Renal cortex interstitium (tissue), 11 donors: ENCODE measurements around the gene GAMT. TPM values are rescaled to one million over a fixed set of nuclear protein-coding genes. Genes with fewer than 3 reads are reported as not detected.
A peak's percentile ranks its signal among the peaks of the same experiment; 100 is the strongest.

Source experiments
- DNase-seq, 11 donors: peaks; one replicate each; pipeline ENCODE4 v3.0.0-alpha.2; 2013; ENCODE audit warnings: low read depth in 9 of 11, low spot score in 4 of 11; ENCODE audit errors: extremely low read depth in 1 of 11
- polyA plus RNA-seq, 3 donors: library from polyadenylated mRNA; unstranded; fragments of 120-200 nt; gene quantifications; one replicate each; pipeline ENCODE4 v1.2.1, GENCODE V29; 2013; ENCODE audit not compliant: insufficient read length in 3 of 3

GAMT gene
- polyA plus RNA-seq, 3 donors: 25.6 to 39.6 (median 37.4) TPM

DNA sequence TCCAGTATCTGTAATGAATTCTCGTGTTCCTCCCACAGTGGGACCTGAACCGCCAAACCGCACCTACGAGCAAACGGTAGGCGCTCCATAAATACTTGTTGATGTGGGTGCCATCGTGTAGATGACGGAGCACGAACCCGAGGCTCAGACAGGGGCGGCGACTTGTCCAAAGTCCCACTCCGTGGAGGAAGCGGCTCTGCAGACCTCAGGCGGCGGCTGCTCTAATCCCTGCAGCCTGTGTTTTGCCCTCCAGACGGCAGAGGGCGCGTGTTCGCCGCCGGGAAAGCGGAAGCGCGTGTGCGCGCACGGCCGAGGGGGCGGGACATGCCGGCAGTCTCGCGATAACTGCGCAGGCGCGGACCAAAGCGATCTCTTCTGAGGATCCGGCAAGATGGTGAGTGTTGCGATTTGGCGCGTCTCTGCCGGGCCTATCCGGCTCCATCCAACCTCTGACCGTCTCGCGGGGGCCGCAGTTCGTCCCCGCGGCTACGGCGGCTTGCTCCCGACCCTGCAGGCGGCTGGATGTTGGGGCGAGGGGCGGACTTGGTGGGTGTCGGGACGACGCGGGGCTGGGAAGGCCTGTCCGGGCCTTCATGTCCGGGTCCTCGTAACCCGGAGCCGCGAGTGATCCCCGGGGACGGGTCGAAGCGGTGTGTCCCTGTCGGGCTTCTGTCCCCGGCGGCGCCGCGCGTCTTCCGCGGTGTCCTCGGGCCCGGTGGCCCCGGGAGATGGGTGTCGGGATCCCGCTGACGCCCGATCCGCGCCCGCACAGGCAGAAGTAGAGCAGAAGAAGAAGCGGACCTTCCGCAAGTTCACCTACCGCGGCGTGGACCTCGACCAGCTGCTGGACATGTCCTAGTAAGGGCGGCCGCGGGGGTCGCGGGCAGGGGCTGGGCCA lies 36.9 kb upstream of the GAMT start, which contains the start of gene RPS15:
Gene RPS15 (plus strand): TSS at position 362 of the 898 bp plus-strand sequence. CDS start 30 bp downstream, at position 392.
- peak; percentile 87 to 96 (median 94) for DNase-seq

DNA sequence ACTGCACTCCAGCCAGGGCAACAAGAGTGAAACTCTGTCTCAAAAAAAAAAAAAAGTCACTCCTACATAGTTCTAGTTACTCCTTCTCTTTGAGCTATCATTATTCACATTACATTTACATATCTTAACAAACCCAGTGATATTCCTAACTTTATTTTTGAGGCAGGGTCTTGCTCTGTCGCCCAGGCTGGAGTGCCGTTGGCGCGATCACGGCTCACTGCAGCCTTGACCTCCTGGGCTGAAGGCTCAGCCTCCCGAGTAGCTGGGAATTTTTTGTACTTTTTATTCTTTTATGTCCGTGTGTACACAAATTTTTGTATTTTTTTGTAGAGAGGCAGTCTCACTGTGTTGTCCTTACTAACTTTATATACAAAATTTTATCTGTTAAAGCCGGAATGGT lies 36.3 kb upstream of the GAMT start:
- no peak for DNase-seq

DNA sequence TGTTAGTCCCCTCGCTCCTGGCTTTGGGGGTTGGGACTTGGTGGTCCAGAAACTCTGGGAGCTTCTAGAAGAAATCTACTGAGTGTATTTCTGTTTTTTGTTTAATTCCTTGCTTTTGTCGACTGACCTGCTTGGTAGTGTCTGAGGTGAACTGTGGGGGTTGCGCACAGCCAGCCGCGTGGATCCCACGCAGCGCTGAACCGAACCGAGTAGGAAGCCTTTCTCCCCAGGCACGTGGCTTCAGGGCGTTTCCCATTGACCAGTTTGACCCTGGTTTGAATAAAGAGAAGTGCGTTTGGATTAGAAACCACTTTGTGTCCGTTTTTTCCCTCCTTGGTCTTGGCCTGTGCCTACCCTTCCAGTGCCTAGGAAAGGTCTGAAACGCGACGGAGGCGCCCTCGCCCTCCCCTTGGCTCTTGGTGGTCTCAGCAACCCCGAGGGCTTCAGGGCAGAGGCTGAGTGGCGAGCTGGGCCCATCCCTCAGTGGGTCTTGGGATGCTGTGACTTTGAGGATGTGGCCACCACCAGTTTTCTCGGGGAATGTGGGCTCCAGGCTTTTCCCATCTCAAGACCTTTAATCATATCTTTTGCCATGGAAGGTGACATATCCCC lies 34.1 kb upstream of the GAMT start:
- no peak for DNase-seq

DNA sequence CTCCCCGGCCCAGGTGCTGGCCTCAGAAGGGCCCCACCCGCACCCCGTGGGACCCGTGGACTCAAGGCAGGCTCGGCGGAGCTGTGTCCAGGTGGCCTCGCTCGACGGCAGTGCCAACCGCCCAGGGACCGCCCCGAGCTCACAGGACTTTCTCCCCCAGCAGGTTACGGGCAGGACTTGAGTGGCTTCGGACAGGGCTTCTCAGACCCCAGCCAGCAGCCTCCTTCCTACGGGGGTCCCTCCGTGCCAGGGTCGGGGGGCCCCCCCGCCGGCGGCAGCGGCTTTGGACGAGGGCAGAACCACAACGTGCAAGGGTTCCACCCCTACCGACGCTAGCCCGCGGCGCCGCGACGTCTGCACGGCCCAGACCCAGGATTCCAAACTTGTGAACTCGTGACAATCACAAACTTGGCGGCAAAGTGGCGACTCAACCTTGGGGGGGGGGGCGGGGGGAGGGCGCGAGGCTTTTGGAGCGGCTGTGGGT lies 33.3 kb upstream of the GAMT start:
- no peak for DNase-seq

DNA sequence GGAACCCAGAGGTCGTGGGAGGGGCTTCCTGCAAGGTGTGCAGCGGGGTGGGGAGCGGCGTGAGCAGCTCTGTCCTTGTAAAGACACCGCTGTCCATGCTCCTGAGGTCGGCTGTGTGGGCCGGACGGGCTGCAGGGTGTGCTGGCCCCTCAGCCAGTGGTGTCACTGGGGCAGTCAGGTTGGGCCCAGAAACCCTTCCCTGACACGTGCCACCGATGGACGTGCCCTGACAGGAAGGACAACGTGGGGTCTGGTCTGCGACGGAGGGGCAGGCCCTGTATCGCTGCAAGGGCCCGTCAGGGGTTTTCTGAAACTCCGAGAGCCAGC lies 32.7 kb upstream of the GAMT start:
- DNase-seq: no peak

DNA sequence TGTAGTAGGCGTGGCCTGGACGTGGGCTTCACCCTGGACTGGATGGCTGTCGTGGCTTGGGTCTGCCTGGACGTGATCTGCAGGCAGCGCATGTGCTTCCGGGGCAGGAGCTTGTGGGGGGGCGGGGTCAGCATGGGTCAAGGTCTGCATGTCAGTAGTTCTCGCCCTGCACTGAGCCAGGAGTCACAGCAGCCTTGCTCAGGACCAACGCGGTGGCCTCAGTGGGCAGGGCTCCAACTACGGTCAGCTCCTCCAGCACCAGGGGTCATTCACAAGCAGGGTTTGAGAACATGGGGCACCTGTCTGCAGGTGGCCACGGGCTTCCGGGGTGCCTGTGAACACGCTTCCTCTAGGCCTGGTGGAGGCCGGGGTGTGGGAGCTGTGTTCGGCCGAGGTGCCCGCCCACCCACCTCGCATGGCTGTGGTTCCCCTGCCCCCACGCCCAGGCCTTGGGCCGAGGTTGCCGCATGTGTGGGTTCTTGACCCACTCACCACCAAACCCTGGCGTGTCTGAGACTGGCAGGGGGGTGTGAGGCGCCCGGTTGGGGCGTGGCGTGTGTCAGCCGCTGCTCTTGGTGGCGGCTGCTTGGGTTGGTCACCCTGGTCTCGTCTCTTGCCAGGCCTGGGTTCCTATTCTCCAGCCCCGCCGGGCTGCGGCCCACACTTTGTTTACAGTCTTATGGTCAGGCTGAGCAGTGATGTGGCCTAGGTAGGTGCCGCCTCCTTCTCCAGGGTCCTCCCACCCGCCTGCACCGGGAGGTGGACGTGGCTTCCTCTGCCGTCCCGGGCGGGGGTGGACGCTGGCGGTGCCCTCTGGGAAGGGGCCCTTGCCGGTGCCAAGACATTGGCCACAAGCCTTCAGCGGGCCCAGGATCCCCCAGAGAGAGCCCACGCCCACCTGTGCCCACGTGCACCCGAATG lies 32.0 kb upstream of the GAMT start:
- DNase-seq: no peak

DNA sequence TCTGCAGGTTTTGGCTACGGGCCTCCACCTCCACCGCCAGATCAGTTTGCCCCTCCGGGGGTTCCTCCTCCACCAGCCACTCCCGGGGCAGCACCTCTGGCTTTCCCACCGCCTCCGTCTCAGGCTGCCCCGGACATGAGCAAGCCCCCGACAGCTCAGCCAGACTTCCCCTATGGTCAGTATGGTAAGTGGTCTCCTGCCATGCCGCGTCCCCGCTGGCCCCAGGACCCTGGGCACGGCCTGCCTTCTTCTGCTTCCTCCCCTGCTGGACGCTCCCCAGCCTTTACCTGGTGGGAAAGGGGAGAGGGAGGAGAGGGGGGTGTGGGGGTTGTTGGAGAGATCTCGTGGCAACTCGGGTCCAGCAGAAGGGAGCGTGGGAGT lies 31.2 kb upstream of the GAMT start:
- DNase-seq: no peak

DNA sequence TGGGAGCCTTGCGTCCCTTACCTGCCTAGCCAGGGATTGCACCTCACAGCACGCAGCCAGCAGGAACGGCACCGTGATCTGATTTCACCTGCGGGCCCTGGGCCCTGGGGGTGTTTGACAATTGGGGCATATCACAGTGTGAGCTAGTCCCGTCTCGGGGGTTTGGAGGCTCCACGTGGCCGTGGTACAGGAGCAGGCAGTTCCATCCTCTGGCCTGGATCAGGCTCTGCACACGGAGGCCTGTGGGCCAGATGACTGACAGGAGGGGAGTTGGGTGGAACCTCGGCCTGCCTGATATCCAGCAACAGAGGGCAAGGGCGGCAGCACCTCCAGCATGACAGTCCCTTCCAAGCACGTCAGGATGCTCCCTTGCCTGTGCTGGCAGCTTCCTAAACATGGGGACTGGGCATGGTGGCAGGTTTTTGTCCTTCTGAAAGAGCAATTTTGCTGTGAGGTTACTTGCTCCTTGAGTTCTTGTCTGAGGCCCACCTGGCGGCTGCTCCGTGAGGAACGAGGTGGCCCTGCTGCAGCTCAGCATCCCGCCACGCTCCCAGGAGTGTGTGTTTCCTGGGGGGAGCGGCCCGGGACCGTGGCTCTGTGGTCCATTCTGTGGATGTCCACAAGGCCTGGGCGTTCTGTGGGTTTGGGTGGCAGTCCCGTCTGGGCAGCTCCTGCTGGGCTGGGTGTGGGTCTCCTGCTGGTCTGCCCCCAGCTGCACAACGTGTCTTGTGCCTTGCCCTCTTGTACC lies 30.6 kb upstream of the GAMT start:
- DNase-seq: no peak

DNA sequence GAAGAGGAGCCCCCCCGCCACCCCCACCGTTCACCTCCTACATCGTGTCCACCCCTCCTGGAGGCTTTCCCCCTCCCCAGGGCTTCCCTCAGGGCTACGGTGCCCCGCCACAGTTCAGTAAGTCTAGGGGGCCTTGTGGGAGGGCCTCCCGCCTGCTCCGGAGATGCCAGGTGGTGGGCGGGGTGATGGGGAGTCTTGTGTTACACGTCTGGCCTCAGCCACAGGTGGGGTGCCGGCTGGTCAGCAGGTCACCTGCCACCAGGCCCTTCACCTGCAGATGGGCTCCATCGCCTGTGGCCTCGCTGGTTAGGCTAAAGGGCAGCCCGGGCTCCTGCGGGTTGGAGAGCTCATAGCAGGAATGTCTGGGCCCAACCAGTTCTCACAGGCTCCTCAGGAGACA lies 28.9 kb upstream of the GAMT start:
- no peak for DNase-seq

DNA sequence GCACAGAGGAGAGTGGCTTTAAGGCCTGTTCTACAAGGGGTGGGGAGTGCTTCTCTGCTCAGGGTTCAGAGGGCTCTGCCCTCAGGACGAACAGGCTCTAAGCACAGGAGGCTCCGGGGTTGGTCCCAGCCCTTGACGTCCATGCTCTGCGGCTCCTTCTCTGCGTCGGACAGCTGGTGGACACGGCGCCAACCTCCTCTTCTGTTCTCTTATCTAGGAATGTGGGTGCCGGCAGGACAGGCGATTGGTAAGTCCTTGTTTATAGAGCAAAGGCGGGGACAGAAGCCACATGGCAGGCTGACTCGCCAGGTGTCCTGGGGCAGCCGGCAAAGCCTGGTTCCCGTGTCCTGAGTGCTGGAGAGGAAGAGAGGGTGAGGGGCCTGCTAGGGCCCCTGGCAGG lies 28.4 kb upstream of the GAMT start:
- no peak for DNase-seq

DNA sequence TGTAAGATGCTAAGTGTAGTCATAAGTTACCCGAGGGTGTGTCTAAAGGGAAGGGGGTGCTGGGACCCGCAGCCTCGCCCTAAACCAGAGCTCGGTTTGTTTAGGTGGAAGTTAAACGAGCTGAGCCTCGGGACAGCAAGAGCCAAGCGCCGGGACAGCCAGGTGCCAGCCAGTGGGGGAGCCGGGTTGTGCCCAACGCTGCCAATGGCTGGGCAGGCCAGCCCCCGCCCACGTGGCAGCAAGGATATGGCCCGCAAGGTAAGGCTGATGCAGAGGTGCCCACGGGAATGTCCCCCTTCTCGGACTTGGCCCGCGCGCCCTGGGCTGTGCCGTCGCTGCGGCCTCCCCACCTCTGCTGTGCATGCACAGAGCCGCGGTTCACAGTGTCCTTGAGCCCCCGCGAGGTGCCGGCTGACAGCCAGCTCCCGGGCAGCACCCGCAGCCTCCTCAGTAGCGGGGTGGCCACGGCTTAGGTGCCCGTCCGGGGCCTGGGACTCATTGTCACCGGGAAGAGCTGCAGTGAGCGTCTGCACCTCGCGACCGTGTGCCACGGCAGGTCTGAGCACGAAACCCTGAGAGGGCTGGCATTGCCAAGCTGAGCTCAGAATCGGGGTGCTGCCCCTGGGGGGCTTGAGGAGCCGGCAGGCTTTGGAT lies 27.5 kb upstream of the GAMT start:
- no peak for DNase-seq

DNA sequence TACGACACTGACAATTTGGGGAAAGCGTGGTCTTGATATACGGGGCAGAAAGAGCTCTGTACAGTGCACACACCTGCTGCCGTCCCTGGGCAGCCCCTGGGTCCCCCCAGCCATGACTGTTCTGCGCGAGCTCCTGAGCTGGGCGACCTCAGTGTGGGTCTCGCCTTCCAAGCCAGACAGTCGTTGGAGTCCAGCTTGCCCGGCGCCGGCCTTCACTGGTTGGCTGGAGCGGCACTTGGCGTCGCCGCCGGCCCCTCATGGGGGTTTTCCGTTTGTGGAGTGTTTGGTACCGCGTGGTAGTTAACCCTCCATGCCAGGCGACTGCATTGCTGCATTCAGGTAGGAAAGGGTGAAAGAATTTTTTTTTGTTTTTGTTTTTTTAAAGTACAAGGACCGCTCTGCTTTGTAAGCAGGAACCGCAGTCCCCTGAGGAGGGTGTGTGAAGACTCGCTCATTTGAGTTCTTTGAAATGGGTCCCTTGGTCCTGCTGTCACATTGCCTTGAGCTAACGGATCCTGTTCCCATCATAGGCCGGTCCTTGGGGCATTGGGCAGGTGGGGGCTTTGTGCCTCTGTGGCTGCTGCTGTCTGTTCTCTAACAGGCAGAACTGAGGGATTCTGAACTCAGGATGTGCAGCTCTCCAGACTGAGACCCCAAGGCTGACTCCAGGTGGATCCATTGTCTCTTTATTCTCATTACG lies 26.0 kb upstream of the GAMT start:
- no peak for DNase-seq

DNA sequence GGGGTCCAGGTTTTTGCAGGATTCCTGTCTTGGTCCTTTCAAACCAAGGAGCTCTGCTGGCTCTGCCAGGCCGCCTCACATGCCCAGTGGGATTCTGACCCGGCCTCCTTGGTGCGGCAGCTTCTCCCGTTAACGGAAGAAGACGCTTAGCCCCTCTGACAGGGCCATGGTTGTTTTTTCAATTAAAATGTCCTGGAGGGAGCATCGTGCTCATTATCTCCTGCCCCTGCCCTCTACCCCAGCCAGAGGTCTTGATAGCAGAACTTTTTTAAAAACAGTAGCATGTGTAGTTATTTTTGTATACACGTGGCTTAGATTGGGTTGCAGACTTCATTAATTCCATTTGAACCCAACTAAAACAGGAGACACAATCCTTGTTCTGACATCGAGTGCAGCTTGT lies 25.4 kb upstream of the GAMT start:
- no peak for DNase-seq

DNA sequence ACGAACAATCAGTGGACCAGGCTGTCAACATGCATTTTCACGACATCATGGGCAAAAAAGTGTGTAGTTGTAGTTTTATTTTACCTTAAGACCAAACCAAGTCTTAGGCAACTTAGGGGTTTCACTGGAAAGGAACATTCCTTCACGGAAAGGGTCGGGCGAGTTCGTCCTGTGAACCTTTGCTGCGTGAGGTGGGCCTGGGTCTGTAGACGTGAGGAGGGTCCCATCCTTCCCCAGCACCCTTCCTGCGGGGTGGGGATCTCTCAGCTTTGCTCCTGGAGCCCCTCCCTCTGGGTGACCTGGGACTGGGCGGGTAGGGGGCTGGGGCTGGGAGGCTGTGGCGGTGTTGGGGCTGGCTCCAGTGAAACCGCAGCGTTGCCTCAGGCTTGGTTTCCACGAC lies 24.6 kb upstream of the GAMT start:
- DNase-seq: no peak

DNA sequence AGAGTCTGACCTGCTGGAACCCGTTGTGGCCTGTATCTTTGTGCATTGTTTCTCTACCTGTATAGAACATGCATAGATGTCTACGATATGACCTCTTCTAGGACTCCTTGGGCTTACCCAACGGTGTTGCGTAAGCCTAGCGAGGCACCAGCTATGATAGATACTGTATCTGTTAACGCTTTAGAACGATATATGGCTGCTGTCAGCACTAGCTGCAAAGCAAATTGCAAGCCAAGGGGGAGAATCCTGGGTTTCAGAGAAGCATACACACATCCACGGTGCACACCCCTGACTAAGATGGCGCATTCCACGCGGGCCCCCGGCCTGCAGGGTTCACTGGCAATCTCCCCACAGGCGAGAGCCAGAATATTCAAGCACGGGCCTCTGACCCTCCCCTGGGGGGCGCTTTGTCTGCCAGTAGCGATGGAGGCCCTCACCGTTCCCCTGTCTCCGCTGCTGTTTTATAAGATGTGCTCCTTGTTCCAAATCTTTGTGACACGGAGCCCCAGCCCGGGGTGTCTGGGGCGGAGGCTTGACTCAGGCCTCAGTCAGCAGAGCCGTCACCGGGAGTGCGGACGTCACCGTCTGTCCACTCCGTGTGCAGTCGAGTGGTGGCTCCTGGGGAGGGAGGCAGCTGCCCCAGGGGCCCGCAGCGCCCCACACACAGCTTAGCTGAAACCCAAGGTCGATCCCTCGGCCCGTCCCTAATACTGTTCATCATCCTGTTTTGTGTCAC lies 23.9 kb upstream of the GAMT start:
- DNase-seq: no peak

DNA sequence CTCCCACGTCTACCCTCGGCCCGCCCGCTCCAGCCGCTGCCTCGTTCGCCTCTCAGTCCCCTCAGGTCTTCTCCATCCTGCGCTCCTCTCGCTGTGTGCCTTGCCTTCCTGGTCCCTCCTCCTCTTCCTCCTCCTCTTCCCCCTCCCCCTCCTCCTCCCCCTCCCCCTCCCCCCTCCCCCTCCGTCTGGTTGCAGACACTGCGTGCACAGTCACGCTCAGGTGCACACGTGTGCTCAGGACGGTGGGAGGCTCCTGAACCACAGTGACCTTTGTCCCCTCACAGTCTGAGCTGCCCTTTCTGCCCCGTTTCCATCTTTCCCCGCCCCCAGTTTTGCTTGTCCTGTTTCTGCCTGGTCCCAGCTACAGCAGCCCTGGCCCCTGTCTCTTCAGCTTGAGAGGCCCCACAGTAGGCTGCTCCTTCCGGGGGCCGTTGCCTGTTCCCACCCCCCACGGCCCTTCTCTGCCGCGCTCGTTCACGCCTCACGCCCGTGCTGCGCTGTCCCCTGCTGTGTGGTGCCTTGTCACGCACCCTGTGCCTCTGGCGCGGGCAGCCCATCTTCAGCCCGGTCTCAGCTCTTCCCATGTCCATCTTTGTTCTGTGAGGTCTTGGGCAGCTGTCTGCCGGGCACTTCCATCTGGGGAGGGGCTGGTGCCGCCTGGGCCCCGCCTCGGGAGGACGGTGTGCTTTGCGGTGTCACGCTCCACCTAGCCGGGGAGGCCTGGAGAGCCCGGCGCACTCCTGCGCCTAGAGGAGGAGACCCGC lies 23.0 kb upstream of the GAMT start:
- DNase-seq: no peak
